ENCODE data around the gene ACKR4.
"Not testable (repeated sequence)": the region's sequence is repeated elsewhere in the genome, so short reads cannot be mapped to it uniquely, and the experiment has no call there.

The ACKR4 gene

DNA sequence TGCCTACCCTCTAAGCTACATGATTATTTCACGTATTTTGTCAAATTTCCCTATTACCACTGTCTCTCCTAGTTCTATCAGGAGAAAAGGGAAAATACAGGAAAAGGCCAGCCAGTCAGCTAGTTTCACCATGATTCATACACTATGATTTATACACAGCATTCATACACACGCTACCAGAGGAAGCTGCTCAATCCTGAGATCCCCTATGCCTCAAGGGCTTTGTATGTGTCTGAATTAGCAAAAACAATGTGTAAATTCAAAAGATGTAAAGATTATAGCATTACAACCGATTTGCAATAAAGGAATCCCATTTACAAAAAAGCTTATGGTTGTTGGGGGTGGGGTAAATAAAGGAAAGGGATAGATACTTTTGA lies 3.1 kb upstream of the ACKR4 start:
- in situ Hi-C loops (cut with MboI; ENCODE audit: low sequenced_read_pairs): no loop called here

DNA sequence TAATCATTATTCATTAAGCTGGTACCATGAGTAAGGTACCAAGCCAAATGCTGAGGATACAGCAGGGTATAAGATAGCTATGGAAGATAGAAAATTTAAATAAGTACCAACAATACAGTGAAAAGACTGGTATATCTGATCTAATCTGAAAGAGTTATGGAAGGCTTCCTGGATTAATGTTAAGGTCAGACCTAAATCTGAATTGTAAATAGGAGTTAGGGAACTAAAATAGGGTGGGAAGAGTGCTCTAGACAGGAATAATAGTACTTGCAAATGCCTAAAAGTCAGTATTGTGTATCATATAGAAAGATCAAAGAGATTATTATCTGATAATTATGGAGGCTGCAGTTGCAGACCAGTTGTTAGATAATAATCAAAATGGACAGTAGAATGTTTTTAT lies 2.6 kb upstream of the ACKR4 start:
- in situ Hi-C loops (cut with MboI; ENCODE audit: low sequenced_read_pairs): no loop called here

DNA sequence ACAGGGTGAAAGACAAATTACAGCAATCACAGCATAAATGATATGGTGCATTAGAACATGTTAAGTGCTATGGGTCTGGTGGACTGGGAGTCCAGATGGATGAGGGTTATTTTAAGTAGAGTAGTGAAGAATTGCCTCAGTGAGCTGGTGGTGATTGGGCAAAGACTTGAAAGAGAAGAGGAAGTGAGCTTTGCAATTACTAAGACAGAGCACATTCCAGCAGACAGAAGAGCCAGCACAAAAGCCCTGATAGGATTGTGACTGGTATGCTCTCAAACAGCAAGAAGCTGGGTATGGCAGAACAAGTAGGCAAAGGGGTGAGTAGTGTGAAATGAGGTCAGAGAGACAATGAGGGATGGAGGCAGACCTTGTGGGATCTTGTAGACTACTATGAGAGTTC lies 2.1 kb upstream of the ACKR4 start:
- in situ Hi-C loops (cut with MboI; ENCODE audit: low sequenced_read_pairs): no loop called here

DNA sequence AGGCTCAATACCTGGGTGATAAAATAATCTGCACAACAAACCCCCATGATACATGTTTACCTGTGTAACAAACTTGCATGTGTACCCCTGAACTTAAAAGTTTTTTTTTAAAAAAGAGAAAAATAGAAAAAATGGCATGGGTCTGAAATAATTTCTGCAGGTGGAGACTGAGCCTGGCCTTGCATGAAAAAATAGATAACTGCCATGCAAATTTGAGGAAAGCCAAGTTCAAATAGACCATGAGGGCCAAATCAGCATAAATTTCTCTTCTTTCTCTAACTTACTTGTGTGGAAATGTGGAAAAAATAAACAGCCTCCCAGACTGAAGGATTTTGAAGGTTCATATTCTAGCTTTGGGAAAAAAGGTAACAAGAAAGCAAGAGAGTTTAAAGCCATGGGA lies 744 bp upstream of the ACKR4 start:
- in situ Hi-C loops (cut with MboI; ENCODE audit: low sequenced_read_pairs): no loop called here

DNA sequence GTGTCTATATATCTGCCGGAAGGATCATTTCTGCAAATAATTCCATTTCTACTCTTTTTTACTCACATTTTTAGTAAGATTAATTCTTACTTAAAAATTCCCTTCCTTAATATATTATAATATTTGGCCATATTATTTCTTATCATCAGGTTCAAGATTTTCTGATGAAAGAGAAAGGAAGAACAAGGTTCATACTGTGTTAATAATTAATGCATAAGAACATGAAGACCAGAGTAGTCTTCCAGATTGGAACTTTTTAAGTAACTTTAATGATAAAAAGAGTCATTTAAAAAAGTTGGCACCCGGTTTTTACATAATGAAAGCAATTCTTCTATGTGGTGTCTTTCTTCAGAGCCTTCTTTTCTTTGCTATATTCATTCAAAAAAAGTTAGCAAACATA lies 590 bp downstream of the ACKR4 start:
- in situ Hi-C loops (cut with MboI; ENCODE audit: low sequenced_read_pairs): no loop called here

DNA sequence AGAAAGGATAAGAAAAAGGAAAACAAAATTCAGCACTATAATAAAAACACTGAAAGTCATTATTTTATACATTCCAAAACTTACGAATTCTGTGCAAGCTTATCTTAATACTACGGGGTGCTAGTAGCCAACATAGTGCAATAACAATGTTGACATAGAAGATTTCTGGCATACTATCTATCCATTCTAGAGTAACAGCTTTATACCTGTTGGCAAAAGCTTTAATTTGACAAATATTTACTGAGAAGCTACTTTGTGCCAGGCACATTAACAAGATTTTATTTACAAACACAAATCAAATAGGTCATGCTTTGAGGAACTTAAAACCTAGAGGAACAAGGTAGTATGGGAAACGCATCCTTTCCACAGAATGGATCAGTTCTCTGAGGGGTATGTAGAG lies 1.1 kb downstream of the ACKR4 start:
- in situ Hi-C loops (cut with MboI; ENCODE audit: low sequenced_read_pairs): no loop called here

DNA sequence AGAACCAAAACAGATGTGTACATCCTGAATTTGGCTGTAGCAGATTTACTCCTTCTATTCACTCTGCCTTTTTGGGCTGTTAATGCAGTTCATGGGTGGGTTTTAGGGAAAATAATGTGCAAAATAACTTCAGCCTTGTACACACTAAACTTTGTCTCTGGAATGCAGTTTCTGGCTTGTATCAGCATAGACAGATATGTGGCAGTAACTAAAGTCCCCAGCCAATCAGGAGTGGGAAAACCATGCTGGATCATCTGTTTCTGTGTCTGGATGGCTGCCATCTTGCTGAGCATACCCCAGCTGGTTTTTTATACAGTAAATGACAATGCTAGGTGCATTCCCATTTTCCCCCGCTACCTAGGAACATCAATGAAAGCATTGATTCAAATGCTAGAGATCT lies 3.5 kb downstream of the ACKR4 start:
- in situ Hi-C loops (cut with MboI; ENCODE audit: low sequenced_read_pairs): not testable (repeated sequence)

DNA sequence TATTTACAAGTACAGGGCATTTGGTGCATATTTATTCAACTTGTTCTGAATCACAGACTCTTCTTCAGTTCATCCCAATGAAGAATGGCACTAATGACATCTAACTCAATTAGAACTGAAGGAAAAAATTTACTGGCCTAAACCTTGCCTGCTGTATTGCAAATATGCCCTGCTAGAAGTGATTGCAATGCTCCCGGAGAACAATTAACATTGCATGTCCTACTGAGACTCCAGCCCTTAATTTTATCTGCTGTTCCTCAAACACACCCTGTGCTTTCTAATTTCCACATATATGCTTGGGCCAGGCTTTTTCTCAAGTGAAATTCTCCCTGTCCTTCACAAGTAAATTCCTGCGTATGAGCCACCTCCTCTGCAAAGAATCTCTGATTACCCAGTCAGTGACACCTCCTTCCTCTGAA lies 8.3 kb downstream of the ACKR4 start:
- in situ Hi-C loops (cut with MboI; ENCODE audit: low sequenced_read_pairs): no loop called here

DNA sequence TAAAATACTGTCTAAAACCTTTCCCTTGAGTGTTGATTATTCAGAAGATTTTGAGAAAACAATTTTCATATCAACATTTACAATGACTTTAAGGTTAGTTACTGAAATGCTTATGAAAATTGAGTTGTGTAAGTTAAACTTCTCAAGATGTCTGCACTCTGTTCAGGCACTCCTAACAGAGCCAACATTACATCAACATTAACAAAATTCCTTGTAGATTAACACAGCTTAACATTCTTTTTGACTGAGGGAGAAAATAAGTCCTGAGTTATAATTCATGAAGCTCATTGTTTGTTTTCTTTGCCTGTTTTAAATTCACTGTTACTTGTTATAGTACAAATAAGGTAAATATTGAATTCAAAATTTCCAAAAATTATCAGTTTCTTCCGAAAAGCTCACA lies 9.0 kb downstream of the ACKR4 start:
- in situ Hi-C loops (cut with MboI; ENCODE audit: low sequenced_read_pairs): no loop called here

DNA sequence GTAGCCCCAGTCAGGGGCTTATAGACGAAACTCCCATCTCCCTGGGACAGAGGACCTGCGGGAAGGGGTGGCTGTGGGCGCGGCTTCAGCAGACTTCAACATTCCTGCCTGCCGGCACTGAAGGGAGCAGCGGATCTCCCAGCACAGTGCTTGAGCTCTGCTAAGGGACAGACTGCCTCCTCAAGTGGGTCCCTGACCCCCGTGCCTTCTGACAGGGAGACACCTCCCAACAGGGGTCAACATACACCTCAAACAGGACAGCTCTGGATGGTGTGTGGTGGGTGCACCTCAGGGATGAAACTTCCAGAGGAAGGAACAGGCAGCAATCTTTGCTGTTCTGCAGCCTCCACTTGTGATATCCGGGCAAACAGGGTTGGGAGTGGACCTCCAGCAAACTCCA lies 9.6 kb downstream of the ACKR4 start:
- in situ Hi-C loops (cut with MboI; ENCODE audit: low sequenced_read_pairs): not testable (repeated sequence)

DNA sequence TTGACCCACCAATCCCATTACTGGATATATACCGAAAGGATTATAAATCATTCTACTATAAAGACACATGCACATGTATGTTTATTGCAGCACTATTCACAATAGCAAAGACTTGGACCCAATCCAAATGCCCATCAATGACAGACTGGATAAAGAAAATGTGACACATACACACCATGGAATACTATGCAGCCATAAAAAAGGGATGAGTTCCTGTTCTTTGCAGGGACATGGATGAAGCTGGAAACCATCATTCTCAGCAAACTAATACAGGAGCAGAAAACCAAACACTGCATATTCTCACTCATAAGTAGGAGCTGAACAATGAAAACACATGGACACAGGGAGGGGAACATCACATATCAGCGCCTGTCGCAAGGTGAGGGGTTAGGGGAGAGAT lies 18.2 kb downstream of the ACKR4 start:
- in situ Hi-C loops (cut with MboI; ENCODE audit: low sequenced_read_pairs): not testable (repeated sequence)

DNA sequence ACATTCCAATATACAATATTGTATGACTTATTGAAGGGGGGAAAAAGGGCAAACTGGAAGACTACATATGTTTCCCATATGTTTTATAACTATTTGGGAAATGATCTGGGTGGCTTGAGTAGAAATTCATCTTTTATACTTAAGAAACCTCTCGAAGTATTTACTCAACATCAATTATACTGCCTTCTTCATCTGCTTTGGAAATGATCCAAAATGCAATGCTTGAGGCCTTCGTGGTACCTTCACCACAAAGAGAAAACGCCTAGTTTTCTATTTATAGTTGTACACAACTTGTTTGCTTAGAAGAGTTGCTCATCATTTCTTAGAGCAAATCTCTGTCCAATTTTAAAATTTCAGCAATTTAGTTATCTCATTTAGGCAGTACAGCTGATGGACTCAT lies 18.8 kb downstream of the ACKR4 start:
- in situ Hi-C loops (cut with MboI; ENCODE audit: low sequenced_read_pairs): no loop called here

DNA sequence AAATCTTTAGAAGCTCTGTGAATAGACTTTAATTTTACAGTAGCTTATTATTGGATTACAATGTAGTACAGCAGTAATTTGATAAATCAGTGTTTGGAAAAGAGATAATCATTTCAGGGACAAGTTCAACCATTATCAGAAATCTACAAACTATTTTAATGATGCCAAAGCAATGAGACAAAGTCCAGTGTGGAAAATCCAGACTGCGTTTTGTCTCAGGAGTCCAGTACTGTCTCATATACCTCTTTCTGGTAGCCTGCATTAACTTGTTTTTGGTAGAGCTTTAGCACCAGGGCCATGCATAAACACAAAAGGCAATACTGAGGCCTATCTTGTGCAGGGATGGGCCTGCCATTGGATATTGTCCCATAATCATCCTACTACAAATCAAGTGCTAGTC lies 19.7 kb downstream of the ACKR4 start:
- in situ Hi-C loops (cut with MboI; ENCODE audit: low sequenced_read_pairs): no loop called here

DNA sequence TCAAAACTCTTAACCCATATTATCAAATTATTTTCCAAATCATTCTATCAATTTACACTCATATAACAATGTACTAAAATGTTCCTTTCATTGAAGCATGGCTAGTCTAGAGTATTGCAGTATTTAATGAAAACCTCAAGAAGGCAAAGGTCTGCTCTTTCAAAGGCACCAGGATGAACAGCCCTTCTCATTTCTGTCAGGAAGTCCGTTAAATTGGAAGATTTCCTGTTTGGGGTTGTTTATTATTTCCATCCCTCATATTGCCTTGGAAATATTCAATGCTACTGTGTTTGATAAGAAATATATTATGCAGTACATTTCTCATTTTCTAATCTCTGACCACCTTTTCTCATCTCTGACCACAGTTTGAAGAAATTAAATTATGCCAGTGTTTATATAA lies 25.1 kb downstream of the ACKR4 start:
- in situ Hi-C loops (cut with MboI; ENCODE audit: low sequenced_read_pairs): no loop called here

DNA sequence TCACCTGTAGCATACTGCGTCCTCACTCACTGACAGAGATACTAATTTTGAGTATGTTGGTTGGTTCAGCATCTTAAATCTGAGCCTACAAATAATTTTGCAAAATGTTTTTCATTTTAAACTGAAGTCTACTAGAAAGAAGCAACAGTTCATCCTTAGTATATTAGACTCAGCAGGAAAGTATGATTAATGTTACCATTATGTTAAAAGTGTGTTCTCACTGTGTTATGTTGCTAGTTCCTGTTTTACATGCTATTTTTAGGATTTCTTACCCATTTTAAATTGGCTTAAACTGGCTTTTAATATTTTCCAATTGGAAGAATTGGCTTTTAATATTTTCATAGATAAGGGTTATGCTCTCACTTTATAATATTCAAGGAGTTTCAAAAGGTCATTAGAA lies 25.7 kb downstream of the ACKR4 start:
- in situ Hi-C loops (cut with MboI; ENCODE audit: low sequenced_read_pairs): no loop called here

DNA sequence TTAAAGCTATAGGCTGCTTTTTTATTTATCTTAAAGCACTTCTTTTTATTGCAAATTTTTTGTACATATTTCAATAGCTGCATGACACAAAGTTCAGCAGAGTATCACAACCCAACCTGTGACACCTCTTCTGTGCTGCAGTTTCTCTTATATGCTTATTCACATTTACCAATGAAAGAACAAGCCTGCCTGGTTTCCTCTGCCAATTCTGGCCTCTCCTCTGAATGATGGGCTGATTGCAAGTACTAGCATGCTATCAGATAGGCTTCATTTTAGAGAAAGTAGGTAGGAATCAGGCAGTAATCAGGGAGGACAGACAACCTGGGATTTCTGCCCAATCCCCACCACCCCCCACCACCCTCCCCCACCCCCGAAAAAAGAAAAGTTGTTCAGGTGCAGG lies 26.6 kb downstream of the ACKR4 start:
- in situ Hi-C loops (cut with MboI; ENCODE audit: low sequenced_read_pairs): no loop called here

DNA sequence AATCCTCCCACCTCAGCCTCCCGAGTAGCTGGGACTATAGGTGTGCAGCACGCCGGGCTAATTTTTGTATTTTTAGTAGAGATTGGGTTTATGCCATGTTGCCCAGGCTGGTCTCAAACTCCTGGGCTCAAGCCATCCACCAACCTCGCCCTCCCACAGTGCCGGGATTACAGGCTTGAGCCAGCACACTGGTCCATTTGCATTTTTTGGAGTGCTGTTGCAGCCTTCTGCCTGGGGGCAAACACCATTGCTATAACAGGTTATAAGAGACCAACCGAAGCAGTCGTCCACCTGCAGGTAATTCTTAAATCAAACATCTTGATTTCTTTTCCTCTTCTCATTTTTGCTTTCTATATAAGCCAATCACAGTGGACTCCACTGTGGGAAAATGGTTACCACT lies 27.7 kb downstream of the ACKR4 start:
- in situ Hi-C loops (cut with MboI; ENCODE audit: low sequenced_read_pairs): no loop called here

DNA sequence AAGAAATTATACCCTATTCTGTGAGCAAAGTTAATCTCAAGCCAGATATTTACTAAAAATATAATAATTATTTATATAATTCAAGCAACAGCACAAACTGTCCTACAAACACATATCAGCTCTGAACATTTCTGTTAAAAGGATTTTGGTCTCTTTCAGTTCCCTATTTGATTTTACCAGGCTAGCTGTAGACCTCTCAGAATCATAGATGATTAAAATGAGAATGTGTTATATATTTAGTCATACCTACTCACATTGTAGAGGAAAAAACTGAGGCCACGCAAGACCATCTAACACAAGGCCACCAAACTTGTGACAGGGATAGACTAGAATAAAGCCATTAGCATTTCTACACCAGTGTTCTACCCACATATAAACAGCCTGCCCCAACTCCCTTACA lies 28.5 kb downstream of the ACKR4 start:
- in situ Hi-C loops (cut with MboI; ENCODE audit: low sequenced_read_pairs): no loop called here

DNA sequence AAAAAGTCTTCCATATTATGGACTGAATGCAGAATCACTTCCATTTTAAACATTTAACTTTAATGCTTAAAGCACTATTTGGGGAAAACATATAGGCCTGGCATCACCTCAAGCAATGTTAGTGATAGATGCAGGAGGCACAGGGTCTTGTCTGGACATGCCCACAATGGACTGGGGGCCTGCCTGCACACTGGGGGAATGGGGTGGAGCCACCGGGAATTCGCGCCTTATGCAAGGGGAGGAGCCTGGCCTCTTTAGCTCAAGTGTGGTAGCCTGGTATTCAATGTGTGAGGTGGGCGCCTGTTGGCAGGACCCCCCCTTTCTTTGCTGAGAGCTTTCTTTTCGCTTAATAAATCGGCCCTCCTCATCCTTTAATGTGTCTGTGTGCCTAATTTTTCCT lies 29.9 kb downstream of the ACKR4 start:
- in situ Hi-C loops (cut with MboI; ENCODE audit: low sequenced_read_pairs): no loop called here

DNA sequence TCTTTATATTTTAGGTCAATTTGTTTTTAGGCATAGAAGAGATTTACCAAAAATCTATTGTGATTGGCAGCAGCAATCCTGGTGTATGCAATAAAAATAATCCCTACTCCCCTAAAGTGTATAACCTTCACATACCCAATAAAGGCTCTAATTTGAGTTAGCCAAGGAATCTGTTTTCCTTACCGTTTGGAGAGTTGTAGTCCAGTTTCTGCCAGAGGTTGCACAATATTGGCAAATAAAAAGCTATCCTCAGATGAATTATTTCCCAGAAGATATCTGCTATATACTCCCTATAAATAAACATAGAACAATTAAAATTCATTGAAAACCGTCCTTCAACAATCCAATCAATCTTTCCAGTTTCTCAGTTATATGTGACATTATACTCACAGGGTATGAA lies 31.1 kb downstream of the ACKR4 start:
- in situ Hi-C loops (cut with MboI; ENCODE audit: low sequenced_read_pairs): no loop called here

DNA sequence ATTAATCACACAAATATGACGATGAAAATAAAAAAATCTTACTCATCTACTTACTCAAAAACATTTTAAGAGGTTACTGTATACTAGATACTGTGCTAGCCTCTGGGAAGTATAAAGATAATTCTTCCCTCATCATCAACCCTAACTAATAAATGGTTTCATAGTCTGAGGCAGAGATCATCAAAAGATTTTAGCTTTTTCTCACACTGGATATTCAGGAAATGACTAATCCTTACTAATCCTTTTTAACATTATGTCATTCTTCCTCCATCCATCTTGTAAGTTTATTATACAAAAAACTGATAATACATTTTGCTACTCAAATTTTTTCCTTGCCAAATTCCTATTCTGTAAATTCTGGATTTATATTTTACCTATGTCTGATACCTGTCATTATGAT lies 32.9 kb downstream of the ACKR4 start:
- in situ Hi-C loops (cut with MboI; ENCODE audit: low sequenced_read_pairs): no loop called here

DNA sequence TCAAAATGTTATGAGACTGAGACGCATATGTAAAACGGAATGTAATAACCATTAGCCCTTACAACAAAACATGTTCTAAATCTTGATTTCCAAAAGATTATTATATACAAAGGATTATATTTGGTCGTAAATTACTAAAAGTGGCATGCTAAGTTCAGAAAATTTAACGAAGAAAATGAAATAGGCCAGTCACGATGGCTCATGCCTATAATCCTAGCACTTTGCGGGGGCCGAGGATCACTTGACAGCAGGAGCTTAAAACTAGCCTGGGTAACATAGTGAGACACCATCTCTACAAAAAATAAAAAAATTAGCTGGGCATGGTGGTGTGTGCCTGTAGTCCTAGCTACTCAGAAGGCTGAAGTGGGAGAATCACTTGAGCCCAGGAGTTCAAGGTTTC lies 33.5 kb downstream of the ACKR4 start:
- in situ Hi-C loops (cut with MboI; ENCODE audit: low sequenced_read_pairs): no loop called here

DNA sequence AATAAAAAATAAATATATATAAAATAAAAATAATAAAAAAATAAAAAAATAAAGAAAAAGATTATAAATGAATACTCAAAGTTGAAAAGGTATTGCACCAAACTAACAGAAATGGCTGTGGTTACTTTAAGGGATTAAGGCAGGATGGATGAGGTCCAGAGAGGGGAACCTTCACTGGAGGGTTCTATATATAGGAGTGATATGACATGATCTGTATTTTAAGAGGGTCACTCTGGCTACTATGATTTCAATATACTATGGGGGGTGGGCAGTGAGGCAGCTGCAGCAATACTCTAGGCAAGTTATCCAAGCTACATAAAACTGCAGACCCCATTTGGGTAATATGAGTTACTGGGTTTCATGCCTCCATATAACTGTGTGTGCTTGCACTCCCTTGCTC lies 38.0 kb downstream of the ACKR4 start:
- in situ Hi-C loops (cut with MboI; ENCODE audit: low sequenced_read_pairs): no loop called here

DNA sequence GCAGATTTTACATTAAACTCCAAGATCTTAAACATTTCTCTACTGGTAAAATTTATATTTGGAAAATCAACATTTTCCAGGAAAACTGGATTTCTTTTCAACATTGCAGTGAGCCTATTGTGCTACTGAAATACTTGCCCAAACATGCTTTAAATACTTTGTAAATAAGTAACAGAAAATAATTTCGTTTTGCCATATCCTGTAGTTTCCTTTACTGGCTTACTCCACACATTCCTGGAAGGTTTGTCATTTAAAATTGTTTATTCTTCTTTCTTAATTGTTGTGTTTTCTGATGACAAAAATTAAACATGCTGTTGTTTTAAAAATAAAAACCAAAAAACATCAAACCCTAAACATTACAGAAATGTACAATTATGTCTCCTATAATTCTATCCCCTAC lies 40.5 kb downstream of the ACKR4 start:
- in situ Hi-C loops (cut with MboI; ENCODE audit: low sequenced_read_pairs): no loop called here
